K562 (cell line): ENCODE results near the gene SLC25A45. TPM values are rescaled to one million over a fixed set of nuclear protein-coding genes. Genes with fewer than 3 reads are reported as not detected.

ENCODE experiments used
- ELF4 ChIP-seq: fragments of 450-650 bp; formaldehyde crosslinking; IDR thresholded peaks from 2 replicates; pipeline ENCODE4 v1.4.0; 2022; ENCODE audit warnings: missing genetic modification characterization
- FOXM1 ChIP-seq, 2 experiments: fragments of 450-650 bp in 1 of 2; sonication (generic) in 1 of 2; formaldehyde crosslinking in 1 of 2; IDR thresholded peaks; 2 replicates each; pipeline versions ENCODE4 v1.6.1 to v1.9.0; 2017 to 2022; ENCODE audit warnings: low read depth in 2 of 2, mild to moderate bottlenecking in 2 of 2, missing genetic modification reagents in 1 of 2, moderate library complexity in 1 of 2
- HNRNPUL1 ChIP-seq: fragments of 200-400 bp; formaldehyde crosslinking; IDR thresholded peaks from 2 replicates; pipeline ENCODE4 v1.6.1; 2017; ENCODE audit warnings: low read length
- L3MBTL2 ChIP-seq: fragments of 450-650 bp; IDR thresholded peaks from 2 replicates; pipeline ENCODE4 v1.6.1; 2016; ENCODE audit warnings: mild to moderate bottlenecking, moderate library complexity
- MCM2 ChIP-seq: fragments of 450-650 bp; IDR thresholded peaks from 2 replicates; pipeline ENCODE4 v1.6.1; 2017; ENCODE audit warnings: low read depth, mild to moderate bottlenecking
- MCM7 ChIP-seq, 2 experiments: fragments of 450-650 bp; IDR thresholded peaks; 2 replicates each; pipeline ENCODE4 v1.6.1; 2016 to 2018
- MTA3 ChIP-seq: fragments of 450-650 bp; formaldehyde crosslinking; IDR thresholded peaks from 2 replicates; pipeline ENCODE4 v1.6.1; 2017; ENCODE audit warnings: mild to moderate bottlenecking, borderline replicate concordance
- OTX1 ChIP-seq: fragments of 450-650 bp; formaldehyde crosslinking; IDR thresholded peaks from 2 replicates; pipeline ENCODE4 v1.4.0; 2022; ENCODE audit warnings: mild to moderate bottlenecking
- PYGO2 ChIP-seq: fragments of 450-650 bp; IDR thresholded peaks from 2 replicates; pipeline ENCODE4 v1.6.1; 2016; ENCODE audit warnings: mild to moderate bottlenecking, missing genetic modification characterization, moderate library complexity, missing compliant biosample characterization
- RHOXF2B ChIP-seq: fragments of 250-450 bp; sonication (Bioruptor Pico); conservative IDR thresholded peaks from 2 replicates; pipeline ENCODE4 v1.5.1; 2021
- SREBF2 ChIP-seq: sonication (generic); formaldehyde crosslinking; IDR thresholded peaks from 2 replicates; pipeline ENCODE4 v1.4.0; 2020; ENCODE audit warnings: mild to moderate bottlenecking, missing genetic modification reagents
- STAT5B ChIP-seq: fragments of 250-450 bp; sonication (Bioruptor Pico); IDR thresholded peaks from 2 replicates; pipeline ENCODE4 v1.8.0; 2021; ENCODE audit warnings: mild to moderate bottlenecking, inconsistent platforms
- U2AF2 ChIP-seq: fragments of 200-400 bp; formaldehyde crosslinking; optimal IDR thresholded peaks from 2 replicates; pipeline ENCODE3; 2017; ENCODE audit warnings: low read depth, mild to moderate bottlenecking, low read length
- ZC3H4 ChIP-seq: sonication (generic); formaldehyde crosslinking; IDR thresholded peaks from 2 replicates; pipeline ENCODE4 v1.9.0; 2021; ENCODE audit warnings: missing genetic modification reagents, borderline replicate concordance
- ZNF217 ChIP-seq: sonication (generic); formaldehyde crosslinking; IDR thresholded peaks from 2 replicates; pipeline ENCODE4 v1.8.0; 2022; ENCODE audit warnings: mild to moderate bottlenecking, missing genetic modification reagents
- ZNF282 ChIP-seq: sonication (generic); formaldehyde crosslinking; IDR thresholded peaks from 2 replicates; pipeline ENCODE4 v1.8.1; 2023; ENCODE audit warnings: missing genetic modification reagents
- ZNF384 ChIP-seq: IDR thresholded peaks from 2 replicates; pipeline ENCODE4 v1.6.1; 2012; ENCODE audit warnings: low read depth, low read length, improper control_type of control experiment
- ZNF717 ChIP-seq: fragments of 250-450 bp; sonication (Bioruptor Pico); IDR thresholded peaks from 2 replicates; pipeline ENCODE4 v1.5.0; 2021
- polyA plus RNA-seq, 8 experiments: library from polyadenylated mRNA; depleted of rRNA in 4 of 8; stranded (reverse) in 5 of 8; unstranded in 3 of 8; fragments of >200 nt; fragmentation: Nextera tagmentation in 2 of 8; fragmentation: Illumina TruSeq in 1 of 8; extraction: Ambion mirVana in 2 of 8; extraction: Trizol in 1 of 8; gene quantifications; 2 replicates each; pipeline versions ENCODE4 v1.2.1 to v1.2.3, GENCODE V29; 2011 to 2014; ENCODE audit warnings: inconsistent platforms in 1 of 8, missing spikeins in 1 of 8
- total RNA-seq, 7 experiments: library from RNA; depleted of rRNA in 6 of 7; stranded (reverse); fragments of >200 nt in 6 of 7; fragmentation: Illumina TruSeq in 2 of 7; extraction: Trizol in 2 of 7; gene quantifications; 2 replicates each; pipeline versions ENCODE4 v1.2.1 to v1.2.3, GENCODE V29; 2011 to 2021; ENCODE audit warnings: low replicate concordance in 1 of 7
- TF ChIP-seq, protein P1 (sequence below): fragments of 450-650 bp; IDR thresholded peaks from 2 replicates; pipeline ENCODE4 v1.7.0; 2016; ENCODE audit warnings: borderline replicate concordance
- TF ChIP-seq, protein P2 (sequence below): fragments of 450-650 bp; formaldehyde crosslinking; conservative IDR thresholded peaks from 2 replicates; pipeline ENCODE4 v1.4.0; 2022; ENCODE audit warnings: mild to moderate bottlenecking, missing genetic modification characterization
- TF ChIP-seq, protein P3 (sequence below): conservative IDR thresholded peaks from 2 replicates; pipeline ENCODE4 v1.6.1; 2011; ENCODE audit warnings: low read depth, mild to moderate bottlenecking, low read length; ENCODE audit not compliant: control insufficient read depth
- TF ChIP-seq, protein P4 (sequence below): fragments of 250-450 bp; sonication (Bioruptor Pico); IDR thresholded peaks from 2 replicates; pipeline ENCODE4 v1.4.0; 2020; ENCODE audit warnings: borderline replicate concordance

Gene SLC25A45
- total and polyA plus RNA-seq, 9 of the 15 experiments (the other 6 are each of a cell fraction or from before 2014, with no cell fraction given), result 0.15 to 2.3 (median 0.68) TPM

DNA sequence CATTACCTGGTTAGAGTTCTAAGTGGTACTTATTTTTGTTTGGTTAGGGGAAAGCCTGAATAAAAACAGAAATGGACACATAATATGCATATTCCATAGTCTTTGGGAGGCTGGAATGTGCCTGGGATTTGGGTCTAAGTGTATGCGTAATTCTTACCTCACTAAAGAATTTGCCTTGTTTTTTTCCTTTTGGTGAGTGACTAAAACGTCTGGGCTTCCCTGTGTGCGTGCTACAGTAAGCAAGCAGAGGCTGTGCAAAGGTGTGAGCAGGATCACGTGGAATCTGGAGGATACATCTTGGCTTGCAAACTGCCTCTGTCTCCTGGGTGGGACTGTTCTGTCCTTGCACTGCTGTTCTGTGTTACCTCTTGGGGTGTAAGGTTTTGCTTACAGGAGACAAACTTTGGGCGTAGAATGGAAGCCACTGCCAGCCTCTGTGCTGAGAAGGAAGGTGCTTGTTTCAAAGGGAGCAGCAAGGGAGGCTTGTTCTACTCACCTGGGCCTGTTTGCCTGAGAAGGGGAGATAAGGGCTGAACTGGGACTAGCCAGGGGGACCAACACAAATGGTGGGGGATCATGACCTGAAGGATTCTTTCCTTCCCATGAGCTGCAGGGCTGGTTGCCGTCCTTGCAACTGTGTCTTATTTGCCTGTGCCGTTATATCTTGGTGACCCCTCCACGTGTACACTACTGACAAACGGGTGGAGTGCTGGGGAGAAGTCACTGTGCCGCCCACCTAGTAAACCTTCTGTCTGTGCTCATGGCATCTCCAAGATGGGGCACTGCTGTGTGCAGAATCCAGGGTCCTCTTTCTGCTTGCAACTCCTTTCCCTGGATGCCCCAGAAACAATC, 44.6 kb upstream of the SLC25A45 start (continued):
- TF ChIP-seq, protein P1, sequence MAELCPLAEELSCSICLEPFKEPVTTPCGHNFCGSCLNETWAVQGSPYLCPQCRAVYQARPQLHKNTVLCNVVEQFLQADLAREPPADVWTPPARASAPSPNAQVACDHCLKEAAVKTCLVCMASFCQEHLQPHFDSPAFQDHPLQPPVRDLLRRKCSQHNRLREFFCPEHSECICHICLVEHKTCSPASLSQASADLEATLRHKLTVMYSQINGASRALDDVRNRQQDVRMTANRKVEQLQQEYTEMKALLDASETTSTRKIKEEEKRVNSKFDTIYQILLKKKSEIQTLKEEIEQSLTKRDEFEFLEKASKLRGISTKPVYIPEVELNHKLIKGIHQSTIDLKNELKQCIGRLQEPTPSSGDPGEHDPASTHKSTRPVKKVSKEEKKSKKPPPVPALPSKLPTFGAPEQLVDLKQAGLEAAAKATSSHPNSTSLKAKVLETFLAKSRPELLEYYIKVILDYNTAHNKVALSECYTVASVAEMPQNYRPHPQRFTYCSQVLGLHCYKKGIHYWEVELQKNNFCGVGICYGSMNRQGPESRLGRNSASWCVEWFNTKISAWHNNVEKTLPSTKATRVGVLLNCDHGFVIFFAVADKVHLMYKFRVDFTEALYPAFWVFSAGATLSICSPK, result no peak
- TF ChIP-seq ELF4 (CRISPR knock-in tag) (no peak; the same call in none of the 2 replicates), ZC3H4 (CRISPR knock-in tag) (no peak), MCM7 (IDR thresholded peaks at IDR 0.05) (no peak), ZNF282 (CRISPR knock-in tag) (peak; percentile 81; the same call in 1 of the 2 replicates), ZNF217 (CRISPR knock-in tag) (no peak), FOXM1 (IDR thresholded peaks at IDR 0.05; ENCODE audit: low read depth) (no peak), FOXM1 (CRISPR knock-in tag; IDR thresholded peaks at IDR 0.05; ENCODE audit: low read depth) (no peak), STAT5B (CRISPR knock-in tag) (no peak), U2AF2 (no peak), SREBF2 (CRISPR knock-in tag) (no peak), MTA3 (no peak), PYGO2 (tag) (peak; percentile 58; the same call in 1 of the 2 replicates), ZNF384 (no peak; the same call in 1 of the 2 replicates), ZNF717 (CRISPR knock-in tag) (peak; percentile 92), RHOXF2B (peak; percentile 74), MCM2 (no peak), L3MBTL2 (peak; percentile 49; the same call in 1 of the 2 replicates), HNRNPUL1 (no peak; the same call in none of the 2 replicates), OTX1 (CRISPR knock-in tag) (peak; percentile 90)
- TF ChIP-seq, protein P2, sequence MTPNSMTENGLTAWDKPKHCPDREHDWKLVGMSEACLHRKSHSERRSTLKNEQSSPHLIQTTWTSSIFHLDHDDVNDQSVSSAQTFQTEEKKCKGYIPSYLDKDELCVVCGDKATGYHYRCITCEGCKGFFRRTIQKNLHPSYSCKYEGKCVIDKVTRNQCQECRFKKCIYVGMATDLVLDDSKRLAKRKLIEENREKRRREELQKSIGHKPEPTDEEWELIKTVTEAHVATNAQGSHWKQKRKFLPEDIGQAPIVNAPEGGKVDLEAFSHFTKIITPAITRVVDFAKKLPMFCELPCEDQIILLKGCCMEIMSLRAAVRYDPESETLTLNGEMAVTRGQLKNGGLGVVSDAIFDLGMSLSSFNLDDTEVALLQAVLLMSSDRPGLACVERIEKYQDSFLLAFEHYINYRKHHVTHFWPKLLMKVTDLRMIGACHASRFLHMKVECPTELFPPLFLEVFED, result peak; percentile 95
- TF ChIP-seq, protein P3, sequence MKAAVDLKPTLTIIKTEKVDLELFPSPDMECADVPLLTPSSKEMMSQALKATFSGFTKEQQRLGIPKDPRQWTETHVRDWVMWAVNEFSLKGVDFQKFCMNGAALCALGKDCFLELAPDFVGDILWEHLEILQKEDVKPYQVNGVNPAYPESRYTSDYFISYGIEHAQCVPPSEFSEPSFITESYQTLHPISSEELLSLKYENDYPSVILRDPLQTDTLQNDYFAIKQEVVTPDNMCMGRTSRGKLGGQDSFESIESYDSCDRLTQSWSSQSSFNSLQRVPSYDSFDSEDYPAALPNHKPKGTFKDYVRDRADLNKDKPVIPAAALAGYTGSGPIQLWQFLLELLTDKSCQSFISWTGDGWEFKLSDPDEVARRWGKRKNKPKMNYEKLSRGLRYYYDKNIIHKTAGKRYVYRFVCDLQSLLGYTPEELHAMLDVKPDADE, result peak; percentile 84
- TF ChIP-seq, protein P4, sequence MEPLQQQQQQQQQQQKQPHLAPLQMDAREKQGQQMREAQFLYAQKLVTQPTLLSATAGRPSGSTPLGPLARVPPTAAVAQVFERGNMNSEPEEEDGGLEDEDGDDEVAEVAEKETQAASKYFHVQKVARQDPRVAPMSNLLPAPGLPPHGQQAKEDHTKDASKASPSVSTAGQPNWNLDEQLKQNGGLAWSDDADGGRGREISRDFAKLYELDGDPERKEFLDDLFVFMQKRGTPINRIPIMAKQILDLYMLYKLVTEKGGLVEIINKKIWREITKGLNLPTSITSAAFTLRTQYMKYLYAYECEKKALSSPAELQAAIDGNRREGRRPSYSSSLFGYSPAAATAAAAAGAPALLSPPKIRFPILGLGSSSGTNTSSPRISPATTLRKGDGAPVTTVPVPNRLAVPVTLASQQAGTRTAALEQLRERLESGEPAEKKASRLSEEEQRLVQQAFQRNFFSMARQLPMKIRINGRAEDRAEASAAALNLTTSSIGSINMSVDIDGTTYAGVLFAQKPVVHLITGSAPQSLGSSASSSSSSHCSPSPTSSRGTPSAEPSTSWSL, result no peak
